ENCODE data around the gene TANC2.

Gene TANC2

DNA sequence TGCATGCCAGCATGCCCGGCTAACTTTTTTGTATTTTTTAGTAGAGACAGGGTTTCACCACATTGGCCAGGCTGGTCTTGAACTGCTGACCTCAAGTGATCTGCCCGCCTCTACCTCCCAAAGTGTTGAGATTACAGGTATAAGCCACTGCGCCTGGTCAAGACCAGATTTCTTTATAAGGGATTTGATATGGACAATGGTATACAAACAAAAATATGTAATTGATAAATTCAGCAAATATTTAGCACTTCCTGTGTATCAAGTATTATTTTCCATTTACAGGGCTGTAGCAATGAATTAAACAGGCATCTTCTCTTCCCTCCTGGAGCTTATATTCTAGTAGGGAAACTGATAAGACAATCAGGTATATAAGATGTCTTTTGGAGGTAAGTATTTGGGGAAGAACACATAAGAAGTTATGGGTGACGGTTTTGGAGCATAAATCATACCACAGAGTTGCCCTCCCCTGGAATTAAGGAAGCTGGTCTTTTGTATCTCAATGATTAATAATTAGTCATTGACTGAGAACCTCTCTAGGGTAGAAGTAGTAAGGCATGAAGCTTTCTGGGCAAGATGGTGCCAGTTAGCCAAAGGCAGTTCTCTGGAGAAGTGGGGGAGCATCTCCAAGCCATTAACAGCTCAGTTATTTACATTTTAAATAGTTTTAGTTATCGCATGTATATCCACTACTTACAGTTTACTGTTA, 35.8 kb downstream of the TANC2 start:
- no peak for DNase-seq

- DNase-seq: no peak
Observed at GRCh38 chr17:63002625-63003024, 36.6 kb downstream of the TANC2 start.

- DNase-seq: no peak
Observed at GRCh38 chr17:63015824-63016223, 49.8 kb downstream of the TANC2 start.

Data from right kidney (tissue), 1 donor.